Amygdala (tissue), 56 donors: ENCODE results near the gene GIPR.
"Not testable (repeated sequence)": the region's sequence is repeated elsewhere in the genome, so short reads cannot be mapped to it uniquely, and the experiment has no call there.

Experiments
- DNase-seq, 56 donors: peaks; one replicate each; lab custom pipeline; 2025; lab: John Stamatoyannopoulos, UW

The GIPR gene

DNA sequence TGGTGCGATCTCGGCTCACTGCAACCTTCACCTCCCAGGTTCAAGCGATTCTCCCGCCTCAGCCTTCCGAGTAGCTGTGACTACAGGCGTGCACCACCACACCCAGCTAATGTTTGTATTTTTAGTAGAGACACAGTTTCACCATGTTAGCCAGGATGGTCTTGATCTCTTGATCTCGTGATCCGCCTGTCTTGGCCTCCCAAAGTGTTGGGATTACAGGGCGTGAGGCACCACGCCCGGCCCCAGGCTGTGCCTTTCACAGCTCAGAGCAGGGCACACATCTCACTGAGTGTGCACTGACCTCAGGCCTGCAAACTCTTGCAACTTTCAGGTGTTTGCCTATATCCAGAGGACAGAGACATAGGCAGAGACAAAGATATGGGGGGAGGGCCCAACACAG is 17.0 kb downstream of the GIPR start:
- not testable (repeated sequence) for DNase-seq

DNA sequence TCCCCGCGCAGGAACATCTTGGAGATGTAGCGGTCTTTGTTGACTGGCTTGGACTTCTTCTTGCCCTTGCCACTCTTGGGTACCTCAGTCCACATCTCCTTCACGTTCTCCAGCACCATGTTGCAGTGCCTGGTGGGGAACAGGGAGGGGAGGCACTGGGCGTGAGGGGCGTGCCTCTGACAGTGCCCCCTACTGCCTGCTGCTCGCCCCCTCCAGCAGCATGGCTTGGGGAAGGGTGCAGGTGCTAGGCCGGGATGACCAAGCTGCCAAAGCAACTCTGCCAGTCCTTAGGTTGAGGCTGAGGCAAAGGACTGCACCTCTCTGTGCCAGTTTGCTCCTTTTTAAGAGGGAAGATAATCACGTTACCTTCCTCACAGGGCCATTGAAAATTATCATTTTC is 19.6 kb downstream of the GIPR start:
- DNase-seq, result no peak

DNA sequence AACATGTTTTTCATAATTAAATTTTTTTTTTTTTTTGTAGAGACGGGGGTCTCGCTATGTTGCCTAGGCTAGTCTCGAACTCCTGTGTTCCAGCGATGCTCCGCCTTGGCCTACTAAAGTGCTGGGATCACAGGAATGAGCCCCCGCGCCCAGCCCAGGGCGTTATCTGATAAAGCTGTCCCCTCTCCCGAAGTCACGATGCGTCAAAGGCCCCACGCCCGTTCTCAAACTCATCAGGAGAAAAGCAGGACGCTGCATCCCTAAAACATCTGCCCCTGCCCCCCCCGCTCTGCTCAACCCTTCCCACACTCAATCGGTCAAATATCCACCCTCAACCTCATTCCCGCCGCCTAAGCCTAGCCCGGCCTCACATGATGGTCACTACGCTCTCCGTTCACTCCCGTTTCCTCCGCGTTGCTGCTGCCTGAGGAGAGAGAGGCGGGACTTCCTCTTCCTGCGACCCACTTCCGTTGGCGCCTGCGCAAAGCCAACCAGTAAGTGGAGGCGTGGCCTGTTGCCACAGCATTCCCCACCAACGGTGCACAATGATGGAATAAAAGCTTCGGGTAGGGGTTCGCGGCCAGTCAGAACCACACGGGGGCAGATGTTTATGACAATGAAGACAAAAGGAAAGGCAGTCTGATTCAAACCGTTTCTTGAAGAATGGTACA is 23.6 kb downstream of the GIPR start, which contains the start of gene SNRPD2:
Gene SNRPD2 (minus strand): TSS at position 438 of the 671 bp plus-strand sequence. CDS start 65 bp downstream, at position 373.
- peak; percentile 71 to 99 (median 94) for DNase-seq

DNA sequence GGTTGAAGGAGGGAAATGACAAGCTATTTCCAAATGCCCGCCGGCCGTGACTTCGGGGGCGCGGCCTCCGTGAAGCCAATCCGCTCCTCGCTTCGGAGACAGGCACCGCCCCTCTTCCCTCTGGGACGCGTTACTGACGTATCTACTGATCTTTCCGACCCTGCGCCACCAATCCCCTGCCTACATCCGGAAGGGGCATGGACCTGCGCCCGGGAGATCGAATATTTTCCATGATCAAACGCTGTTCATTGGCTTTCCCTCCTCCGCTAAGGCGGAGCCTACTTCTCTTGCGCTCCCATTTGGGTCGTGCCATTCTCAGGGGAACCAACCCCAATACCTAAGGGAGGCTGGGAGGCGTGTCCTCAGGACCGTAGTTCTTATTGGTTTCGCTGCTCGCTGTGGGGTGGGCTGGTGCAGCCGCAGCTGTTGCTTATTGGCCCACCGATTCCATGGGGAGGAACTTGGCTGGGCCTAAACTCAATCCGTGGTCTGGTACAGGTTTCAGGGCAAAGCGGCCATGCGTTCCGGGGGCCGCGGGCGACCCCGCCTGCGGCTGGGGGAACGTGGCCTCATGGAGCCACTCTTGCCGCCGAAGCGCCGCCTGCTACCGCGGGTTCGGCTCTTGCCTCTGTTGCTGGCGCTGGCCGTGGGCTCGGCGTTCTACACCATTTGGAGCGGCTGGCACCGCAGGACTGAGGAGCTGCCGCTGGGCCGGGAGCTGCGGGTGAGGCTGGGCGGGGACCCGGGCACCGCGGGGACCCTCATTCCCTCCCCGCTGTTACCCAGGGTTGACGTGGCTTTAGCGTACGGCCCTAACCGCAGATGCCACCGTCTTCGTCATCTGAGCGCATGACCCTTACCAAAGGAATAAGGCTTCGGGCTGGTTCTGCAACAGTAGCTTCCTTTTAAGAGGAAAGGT is 24.4 kb downstream of the GIPR start, which contains the start of gene QPCTL:
Gene QPCTL (plus strand): TSS at position 480 of the 919 bp plus-strand sequence. CDS start 38 bp downstream, at position 518.
- peak; percentile 71 to 100 (median 99) for DNase-seq

DNA sequence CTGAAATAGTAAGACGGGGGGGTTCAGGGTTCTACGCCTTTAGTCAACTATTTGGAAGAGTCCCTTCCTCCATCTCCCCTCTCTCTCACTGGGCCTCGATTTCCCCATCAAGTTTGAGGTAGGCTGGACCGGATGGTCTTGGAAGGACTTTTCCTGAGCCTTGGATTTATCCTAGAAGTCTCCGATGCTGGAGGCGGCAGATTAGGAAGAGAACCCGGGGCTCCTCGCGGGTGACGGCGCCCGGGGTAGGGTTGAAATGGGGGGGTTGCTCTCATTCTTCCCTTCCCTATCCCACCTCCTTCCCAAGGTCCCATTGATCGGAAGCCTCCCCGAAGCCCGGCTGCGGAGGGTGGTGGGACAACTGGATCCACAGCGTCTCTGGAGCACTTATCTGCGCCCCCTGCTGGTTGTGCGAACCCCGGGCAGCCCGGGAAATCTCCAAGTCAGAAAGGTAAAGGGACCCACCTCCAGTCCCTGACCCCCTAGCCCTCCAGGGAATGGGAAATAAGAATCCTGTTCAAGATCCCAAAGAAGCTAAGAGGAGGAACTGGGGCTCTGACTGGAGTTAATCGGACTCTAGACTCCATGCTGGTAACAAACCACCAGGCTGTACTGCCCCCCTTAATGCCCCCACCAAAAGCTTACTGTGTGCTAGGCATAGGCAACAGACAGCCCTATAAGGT is 25.2 kb downstream of the GIPR start:
- DNase-seq, result peak in 48 of 56 donors; percentile 2 to 80 (median 37)

DNA sequence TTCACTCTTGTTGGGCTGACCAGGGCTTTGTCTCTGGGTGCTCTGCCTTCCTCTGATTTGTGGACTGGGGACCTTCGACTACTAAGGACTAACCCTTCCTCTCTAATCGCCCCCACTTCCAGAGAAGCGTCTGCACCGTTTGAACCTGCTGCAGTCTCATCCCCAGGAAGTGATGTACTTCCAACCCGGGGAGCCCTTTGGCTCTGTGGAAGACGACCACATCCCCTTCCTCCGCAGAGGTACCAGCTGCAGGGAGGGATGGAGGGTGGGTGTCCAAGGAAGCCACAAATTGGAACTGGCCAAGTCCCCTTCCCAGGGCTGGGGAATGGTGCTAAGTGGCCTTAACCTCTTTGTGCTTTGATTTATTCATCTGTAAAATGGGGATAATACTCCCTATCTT is 33.7 kb downstream of the GIPR start:
- no peak for DNase-seq

DNA sequence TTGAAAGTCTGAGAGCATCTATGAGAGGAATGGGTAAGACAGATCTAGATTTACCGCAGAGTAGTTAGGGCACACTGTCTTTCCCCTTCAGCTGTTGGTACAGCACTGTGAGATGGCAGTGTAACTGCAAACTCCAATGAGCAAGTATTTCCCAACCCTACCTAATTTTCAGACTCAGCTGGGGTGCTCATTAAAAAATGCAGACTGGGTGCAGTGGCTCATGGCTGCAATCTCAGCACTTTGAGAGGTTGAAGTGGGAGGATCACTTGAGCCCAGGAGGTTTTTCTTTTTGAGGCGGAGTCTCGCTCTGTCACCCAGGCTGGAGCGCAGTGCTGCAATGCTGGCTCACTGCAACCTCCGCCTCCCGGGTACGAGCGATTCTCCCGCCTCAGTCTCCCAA is 37.1 kb downstream of the GIPR start:
- DNase-seq, result no peak

DNA sequence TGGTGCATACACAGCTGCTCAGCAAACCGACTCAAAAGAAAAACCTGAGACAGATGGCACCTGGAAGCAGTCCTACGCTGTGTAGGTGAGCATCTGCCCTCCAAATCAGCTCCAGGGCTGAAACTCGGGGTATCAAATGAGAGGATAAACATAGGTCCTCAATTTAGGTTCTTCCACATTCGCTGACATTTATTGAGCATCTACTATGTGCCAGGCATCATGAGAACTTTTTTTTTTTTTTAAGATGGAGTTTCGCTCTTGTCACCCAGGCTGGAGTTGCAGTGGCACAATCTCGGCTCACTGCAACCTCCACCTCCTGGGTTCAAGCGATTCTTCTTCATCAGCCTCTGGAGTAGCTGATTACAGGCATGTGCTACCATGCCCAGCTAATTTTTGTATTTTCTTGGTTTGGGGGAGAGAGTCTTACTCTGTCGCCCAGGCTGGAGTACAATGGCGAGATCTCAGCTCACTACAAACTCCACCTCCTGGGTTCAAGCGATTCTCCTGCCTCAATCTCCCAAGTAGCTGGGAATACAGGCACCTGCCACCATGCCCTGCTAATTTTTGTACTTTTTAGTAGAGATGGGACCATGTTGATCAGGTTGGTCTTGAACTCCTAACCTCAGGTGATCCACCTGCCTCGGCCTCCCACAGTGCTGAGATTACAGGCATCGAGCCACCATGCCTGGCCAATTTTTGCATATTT is 37.8 kb downstream of the GIPR start:
- no peak for DNase-seq

DNA sequence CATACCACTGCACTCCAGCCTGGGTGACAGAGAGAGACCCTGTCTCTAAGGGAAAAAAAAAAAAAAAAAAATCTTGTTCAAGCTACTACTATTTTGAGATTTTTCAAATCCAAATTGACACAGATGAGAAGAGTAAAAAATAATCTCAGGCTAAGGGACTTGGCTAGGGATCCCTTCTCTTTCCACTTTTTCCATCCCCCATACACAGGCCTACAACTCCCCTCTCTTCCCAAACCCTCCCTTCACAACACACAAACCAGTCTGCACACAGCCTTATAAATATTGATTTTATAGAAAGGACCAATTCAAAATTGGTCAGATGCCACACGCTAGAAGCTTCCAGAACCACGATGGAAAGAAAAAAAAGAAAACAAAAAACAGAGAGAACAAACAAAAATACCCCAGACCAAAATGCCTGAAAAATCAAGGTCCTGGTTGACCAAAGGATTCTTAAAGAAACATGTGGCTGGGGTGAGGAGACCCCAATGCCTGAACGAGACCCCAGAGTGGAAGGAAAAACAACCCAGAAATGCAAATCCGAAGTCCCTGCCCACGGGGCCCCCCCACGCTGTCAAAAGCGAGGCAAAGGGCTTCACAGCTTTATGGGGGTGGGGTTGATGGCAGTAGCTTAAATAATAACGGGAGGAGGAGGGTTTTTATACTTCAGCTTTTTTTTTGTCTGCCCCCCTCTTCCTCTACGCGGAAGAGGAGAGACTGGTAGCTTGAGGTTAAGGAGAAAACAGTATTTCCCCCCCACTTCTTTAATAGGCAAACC is 42.5 kb downstream of the GIPR start:
- DNase-seq, result no peak

DNA sequence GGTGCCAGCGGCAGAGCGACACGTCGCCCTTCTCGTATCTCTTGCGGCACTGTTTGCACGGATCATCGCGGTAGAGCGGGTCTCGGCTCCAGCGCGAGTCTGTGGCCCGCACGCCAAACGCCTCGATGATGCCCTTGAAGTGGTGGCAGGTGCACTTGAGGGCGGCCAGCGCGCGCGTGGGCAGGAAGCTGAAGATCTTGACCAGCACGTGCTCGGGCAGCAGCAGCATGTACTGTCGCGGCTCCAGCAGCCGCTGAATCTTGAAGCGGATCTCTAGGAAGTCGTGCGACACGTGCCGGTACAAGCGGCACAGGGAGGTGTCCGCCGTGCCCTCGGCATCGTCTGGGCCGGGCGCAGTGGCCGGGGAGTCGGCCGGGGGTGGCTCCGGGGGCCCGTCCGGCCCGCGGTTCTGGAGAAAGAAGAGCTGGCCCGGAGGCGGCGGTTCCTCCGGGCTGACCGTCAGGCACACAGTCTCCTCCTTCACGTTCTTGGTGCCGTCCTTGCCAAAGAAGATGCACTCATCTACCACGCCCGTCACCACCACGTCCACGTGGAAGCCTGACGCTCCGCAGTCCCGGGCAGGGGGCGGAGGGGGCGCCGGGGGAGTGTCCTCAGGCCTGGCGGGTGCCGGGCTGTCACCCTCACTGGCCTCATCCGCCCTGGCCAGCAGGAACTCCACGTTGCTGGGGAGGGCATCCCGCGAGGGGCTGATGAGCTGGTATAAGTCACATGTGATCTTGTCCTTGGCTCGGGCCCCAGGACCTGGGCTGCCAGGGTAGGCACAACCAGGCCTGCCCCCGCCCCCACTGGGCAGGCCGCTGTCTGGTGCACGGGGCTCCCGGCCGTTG is 44.1 kb downstream of the GIPR start:
- DNase-seq, result no peak

DNA sequence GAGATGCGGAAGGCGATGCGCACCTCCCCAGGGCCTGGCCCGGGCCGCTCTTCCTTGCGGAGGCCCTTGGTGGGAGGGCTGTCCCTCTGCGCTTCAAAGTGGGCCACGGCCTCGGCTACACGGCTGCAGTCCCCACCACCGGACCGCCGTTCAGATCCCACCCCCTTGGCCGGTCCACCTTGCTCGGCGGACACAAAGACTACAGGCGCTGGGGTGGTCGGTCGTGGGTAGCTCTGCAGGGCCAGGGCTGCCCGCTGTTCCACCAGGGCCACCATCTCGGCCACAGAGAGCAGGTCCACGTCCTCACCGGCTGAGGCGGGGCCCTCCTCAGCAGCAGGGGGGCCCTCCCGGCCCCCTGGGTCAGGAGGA is 44.7 kb downstream of the GIPR start:
- DNase-seq, result no peak

DNA sequence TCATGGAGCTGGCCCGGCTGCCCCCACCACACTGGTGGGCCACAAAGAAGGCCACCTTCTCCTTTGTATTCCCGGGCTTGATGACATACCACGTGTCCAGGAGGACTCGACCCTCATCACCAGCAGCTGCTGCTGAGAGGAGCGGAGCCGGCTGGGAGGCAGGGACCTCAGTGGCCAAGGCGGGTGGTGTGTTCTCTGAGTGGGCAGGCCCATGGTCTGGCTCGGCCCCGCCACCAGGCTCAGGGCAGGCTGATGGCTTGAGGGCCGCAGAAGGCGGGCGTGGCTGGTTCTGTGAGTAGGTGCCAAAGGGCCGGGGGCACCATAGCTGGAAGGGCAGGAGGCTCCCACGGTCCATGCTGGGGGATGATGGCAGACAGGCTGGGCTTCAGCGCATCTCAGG is 45.1 kb downstream of the GIPR start:
- no peak for DNase-seq

DNA sequence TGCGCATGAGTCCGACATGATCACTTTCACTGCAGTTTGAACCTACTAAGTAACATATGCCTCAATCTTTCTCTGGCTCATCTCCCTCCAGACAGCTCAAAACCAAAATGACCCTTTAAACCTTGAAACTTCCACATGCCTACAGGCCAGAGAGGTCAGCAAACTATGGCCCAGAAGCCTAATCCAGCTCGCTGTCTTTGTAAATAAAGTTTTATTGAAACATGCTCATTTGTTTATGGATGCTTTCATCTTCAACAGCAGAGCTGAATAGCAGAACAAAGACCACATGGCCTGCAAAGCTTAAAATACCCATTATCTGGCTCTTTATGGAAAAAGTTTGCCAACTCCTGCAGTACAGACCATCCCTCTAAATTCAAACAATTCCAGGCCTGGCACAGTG is 47.1 kb downstream of the GIPR start:
- no peak for DNase-seq

DNA sequence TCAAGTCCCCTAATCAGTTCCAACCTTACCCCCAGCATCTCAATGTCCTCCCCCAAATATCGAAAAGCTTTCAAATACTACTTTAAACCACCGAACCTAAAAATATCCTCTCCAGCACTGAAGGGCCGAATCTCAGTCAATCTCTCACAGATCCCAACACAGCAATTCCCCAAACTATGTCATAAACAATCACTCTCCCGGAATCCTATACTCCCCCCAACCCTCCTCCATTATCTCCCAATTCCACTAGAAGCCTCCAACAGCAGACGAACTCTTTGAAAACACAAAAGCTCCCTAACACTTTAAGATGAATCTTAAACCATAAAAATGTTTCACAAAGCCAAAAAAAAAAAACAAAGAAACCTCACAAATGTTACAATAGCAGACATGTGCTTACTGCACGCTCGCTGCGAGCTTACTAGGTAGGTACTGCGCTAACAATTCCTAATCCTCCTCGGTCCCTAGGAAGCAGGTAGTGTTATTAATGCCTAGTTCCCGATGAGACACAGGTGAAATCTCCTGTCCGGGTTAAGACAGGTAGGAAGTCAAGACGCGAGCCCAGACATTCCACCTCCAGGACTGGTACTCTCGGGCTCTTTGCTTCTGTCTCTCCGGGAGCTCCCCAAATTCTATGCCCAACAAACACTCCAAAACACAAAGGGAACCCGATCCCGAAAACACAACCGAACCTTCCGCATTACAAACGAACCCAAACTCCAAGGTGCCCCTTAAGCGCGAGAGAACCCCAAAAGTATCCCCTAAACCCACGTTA is 48.5 kb downstream of the GIPR start:
- DNase-seq, result peak in 16 of 56 donors; percentile 19 to 58 (median 46)

DNA sequence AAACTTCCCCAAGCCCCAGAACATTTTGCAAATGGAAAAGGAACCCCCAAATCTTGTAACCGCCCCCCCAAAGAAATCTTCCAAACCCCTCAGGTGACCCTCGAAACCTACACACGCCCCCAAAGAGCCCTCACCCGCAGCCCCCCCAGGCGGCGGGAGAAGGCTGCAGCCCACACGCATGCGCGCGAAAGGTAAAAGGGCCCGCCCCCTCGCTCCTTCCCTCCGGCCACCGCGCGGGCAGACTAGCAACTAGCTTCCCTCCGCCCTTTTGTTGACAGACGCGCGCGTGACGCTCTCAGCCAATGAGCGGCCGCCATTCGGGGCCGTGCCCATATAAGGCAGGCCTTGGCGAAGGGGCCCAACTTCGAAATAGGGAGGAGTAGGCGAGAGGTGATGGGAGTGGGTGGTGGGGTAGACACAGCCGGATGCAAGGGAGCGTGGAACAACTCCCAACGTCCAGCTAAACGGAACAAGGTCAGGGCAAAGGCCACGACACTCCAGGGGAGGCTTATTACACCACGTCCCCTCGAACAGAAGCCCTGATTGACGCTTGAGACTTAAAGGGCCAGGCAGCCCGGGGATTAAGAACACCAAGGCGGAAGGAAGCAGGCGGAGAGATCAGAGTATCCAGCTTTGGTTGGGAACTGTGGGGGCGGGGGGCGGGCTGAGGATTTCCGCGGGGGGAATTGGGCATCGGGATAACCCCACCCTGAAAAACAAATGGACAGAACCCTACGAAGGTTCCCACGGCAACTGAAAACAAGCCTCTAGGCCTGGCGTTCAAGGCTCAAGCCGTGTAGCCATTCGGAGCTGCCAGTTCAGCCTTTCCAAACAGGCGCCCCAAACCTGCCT is 49.3 kb downstream of the GIPR start:
- peak; percentile 88 to 100 (median 99) for DNase-seq

DNA sequence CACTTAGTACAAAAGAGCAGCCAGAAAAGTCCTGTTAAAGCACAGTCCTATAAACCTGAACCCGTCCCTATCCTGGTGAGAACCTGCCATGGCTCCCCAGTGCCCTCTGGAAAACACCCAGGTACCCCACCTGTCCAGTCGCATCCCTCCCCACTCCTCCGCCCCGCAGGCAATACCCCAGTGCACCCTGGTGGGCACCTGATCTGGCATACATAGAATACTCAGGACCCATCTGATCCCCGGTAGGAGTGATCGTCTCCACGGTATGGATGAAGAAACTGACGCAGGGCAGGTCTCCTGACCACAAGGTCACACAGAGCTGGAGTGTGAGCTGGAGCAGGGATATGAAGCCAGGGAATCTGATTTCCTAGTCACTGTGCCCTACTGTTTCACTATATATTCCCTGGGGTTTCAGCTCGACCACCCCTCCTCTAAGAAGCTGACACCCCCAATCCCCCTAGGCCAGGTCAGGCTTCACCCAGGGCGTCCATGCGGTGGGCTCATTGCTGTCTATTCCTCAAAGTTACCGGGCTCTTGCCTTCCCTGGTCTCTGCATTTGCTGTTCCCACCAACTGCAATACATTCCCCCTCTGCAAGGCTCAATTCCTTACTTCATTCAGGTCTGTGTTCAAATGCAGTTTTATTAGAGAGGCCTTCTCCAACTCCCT is 50.1 kb downstream of the GIPR start:
- DNase-seq, result peak in 1 of 56 donors; percentile 28
